Measurements from ENCODE around the gene PIGU.
"Not testable (repeated sequence)": the region's sequence is repeated elsewhere in the genome, so short reads cannot be mapped to it uniquely, and the experiment has no call there.

Gene PIGU, protein sequence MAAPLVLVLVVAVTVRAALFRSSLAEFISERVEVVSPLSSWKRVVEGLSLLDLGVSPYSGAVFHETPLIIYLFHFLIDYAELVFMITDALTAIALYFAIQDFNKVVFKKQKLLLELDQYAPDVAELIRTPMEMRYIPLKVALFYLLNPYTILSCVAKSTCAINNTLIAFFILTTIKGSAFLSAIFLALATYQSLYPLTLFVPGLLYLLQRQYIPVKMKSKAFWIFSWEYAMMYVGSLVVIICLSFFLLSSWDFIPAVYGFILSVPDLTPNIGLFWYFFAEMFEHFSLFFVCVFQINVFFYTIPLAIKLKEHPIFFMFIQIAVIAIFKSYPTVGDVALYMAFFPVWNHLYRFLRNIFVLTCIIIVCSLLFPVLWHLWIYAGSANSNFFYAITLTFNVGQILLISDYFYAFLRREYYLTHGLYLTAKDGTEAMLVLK

DNA sequence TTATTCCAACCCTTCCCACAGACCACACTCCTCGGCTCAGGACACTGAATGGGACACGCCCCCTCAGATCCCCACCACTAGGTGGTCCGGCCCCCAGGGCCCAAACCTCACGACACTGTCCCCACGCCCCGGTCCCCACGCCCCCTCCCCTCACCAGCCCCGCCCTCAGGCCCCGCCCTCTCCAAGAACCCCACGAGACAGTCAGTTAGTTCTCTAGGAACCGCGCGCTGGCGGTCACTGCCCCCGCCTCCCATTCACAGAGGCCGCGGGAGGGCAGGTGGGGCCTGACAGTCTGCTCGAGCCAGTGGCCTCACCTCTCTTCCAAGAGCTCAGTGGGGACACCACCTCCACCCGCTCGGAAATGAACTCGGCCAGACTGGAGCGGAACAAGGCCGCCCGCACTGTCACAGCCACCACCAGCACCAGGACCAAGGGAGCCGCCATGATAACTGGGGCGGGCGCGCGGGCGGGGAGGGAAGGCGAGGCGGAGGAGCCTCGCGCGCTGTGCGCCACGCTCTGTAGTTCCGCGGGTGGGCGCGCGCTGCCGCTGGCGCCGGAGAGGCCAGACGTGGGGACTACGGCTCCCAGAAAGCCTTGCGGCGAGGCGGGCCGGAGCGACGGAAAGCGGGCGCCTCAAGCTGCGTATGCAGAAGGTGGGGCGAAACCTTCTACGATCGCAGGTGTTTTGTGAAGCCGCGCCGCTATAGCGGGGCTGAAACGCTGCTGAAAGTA, at the start of gene PIGU:
Gene PIGU, minus strand, starts transcription at position 451 of the 732 bp plus-strand sequence. Its CDS starts 7 bp downstream, at position 444.
- DNase-seq = peak; percentile 87

DNA sequence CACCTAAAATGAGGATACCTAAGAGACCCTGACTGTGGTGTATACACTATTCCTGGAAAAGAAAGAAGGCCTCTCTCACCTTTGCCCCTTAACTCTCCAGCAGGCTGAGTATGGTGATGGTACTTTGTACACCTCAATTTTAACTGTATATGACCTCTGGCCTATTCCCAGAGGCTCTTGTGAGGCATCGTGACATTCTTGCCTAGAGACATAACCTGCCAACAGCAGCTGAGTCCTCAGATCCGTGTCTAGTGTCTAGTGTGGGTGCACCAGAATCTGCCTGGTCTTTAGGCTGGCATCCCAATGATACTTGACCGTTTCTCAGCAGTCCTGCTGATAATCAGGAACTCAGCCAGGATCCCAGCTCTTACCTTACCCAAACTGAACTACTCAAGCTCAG, 47.3 kb upstream of the PIGU start:
- no peak for DNase-seq

DNA sequence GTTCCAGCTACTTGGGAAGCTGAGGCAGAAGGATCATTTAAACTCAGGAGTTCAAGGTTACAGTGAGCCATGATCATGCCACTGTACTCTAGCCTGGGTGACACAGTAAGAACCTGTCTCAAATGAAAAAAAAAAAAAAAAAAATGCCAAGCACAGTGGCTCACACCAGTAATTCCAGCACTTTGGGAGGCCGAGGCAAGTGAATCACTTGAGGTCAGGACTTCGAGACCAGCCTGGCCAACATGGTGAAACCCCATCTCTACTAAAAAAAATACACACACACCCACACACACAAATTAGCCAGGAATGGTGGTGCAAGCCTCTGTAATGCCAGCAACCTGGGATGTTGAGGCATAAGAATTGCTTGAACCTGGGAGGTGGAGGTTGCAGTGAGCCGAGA, 45.7 kb upstream of the PIGU start:
- DNase-seq = not testable (repeated sequence)

DNA sequence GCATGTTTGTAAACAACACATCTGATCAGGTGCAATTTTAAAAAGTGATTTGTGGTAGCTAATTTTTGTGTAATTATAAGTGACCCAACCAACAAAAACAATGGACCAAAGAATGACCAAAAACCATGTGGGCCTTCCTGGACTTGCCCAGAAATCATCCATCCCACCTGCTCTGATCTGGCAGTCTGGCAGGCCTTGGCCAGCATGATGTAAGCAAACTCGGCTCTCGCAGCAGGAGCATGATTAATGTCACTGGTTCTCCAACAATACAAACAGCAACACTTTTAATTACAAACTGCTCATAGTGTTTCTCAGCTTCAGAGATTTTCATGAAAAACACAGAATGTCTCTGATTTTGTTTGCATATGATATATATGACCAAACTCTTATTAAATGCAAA, 43.4 kb upstream of the PIGU start:
- no peak for DNase-seq

DNA sequence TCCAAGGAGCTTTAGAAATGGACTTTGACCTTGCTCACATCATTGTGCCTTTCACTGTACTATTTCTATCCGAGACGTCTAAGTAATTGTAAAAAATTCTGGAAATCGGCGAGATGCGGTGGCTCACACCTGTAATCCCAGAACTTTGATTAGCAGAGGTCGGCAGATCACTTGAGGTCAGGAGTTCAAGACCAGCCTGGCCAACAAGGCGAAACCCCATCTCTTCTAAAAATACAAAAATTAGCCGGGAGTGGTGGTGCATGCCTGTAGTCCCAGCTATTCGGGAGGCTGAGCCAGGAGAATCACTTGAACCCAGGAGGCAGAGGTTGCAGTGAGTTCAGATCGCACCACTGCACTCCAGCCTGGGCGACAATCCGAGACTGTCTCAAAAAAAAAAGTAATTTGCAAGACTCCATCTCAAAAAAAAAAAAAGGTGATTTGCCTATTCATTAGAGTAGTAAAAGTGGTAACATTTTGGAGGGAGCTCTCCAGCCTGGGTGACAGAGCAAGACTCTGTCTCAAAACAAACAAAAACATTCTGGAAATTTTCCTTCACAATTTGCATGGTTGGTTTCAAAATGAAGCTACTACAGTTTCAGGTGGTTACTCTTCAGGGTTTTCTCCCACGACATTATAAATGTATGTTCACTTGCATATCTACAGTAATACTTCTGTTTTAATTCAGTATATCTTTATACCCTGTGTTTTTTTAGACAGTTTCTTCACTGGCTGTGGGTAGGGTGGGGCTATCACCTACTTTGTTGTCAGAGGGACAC, 42.5 kb upstream of the PIGU start:
- not testable (repeated sequence) for DNase-seq

GRCh38 chr20:34717230-34718095, 40.6 kb upstream of the PIGU start:
- no peak for DNase-seq

- DNase-seq = no peak
Measured at GRCh38 chr20:34716921-34717229, 40.0 kb upstream of the PIGU start.

DNA sequence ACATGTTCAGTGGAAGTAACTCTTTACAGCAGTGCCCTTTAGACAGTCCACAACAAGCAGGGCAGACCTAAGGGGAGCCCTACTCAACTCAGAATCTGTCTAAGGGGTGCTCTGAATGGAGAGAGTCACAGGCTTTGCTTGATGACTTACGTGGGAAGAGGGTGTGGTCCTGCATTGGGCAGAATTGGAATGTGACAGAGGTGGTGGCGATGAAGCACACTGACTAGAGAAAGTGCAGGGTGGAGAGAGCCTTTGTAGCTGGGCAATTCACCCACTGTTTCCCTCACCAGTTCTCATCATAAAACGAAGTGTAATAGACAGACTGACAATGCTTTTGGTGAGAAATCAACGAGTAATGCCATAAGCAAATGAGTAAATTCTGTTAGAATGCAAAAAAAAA, 38.5 kb upstream of the PIGU start:
- DNase-seq = no peak

DNA sequence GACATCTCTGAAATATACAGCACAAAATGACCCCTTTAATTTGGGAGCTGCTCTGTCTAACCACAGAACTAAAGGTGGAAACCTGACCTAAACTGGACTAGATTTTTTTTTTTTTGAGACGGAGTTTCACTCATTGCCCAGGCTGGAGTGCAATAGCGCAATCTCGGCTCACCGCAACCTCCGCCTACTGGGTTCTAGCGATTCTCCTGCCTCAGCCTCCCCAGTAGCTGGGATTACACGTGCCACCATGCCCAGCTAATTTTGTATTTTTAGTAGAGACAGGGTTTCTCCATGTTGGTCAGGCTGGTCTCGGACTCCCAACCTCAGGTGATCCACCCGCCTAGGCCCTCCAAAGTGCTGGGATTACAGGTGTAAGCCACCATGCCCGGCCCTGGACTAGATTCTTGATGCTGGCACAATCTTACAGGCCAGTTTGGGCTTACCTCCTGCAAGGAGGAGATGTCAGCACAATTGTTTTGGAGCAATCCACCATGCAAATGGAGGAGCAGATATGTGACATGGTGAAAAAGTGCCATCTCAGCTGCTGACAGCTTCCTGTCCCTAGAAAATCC, 37.1 kb upstream of the PIGU start:
- DNase-seq = not testable (repeated sequence)

- peak; percentile 70 for DNase-seq
Measured at GRCh38 chr20:34713194-34713943, 36.5 kb upstream of the PIGU start.

- DNase-seq = no peak
Measured at GRCh38 chr20:34712525-34713192, 35.8 kb upstream of the PIGU start.

- DNase-seq = no peak
Measured at GRCh38 chr20:34711813-34712430, 35.0 kb upstream of the PIGU start.

GRCh38 chr20:34710861-34711574, 34.1 kb upstream of the PIGU start:
- DNase-seq = no peak

DNA sequence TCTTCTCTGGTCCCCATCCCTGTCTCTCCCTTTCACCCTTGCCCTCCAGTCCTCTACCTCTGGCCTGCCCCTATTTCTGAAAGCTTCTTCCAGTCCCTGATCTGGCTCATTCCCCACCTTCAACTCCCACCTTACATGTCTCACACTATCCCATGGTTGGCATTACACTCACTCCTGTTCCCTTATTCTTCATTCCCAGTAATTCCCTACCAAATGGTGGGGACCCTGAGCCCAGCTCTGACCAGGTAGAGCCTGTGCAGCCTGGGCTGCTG, 33.6 kb upstream of the PIGU start:
- DNase-seq = no peak

DNA sequence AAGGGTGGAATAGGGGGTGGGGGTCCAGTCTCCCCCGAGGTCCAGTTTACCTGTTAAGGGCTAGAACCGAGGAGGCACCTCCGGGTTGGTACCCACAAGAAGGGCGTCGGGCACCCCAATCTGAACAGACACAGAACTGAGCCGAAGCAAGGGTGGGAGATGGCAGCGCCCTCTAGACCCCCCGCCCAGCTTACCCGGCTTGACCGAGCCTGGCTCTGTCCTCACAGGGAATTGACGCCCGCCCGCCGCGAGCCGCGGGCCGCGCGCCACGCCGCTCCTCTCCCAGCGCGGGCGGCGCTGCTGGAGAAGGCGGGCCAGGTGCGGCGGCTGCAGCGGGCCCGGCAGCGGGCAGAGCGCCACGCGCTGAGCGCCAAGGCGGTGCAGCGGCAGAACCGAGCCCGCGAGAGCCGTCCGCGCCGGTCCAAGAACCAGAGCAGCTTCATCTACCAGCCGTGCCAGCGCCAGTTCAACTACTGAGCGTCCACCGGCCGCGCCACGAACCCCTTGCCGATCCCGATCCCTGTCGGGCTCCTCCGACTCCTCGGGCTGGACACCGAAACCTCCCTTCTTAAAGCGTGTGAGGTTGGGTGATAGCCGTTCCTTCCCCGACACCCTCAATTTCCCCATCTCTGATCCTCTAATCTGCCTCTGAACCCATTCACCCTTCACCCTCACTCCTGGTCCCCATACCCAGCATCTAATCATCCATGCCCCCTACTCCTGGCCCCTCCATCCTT, 33.1 kb upstream of the PIGU start:
- peak; percentile 43 for DNase-seq

- DNase-seq = peak; percentile 47
Measured at GRCh38 chr20:34709044-34709830, 32.3 kb upstream of the PIGU start.

DNA sequence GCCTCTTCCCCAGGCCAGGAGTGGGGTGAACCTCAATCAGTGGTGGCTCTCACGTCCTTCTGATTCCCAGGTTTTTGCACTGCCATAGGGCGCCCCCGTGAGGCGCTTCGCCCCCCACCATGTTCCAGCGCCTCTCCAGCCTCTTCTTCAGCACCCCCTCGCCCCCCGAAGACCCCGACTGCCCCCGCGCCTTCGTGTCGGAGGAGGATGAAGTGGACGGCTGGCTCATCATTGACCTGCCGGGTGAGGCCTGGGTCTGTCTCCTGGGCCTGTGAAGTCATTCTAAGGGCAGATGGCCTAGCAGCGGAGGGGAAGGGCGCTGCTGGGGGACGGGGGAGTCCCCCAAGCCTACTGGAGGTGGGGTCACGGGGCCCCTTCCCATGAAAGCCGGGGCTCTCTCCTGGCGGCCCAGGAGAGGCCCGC, 31.7 kb upstream of the PIGU start:
- no peak for DNase-seq

Data from DMS 273 treated with DMSO at 0.1 percent for 48 hours (cell line).